NCI-H510A treated with DMSO at 0.1 percent for 48 hours (cell line): ENCODE data around the gene CHFR.
"Not testable (repeated sequence)": the region's sequence is repeated elsewhere in the genome, so short reads cannot be mapped to it uniquely, and the experiment has no call there.

Experiments used
- DNase-seq: peaks from one replicate; lab custom pipeline; 2025; lab: John Stamatoyannopoulos, UW

Gene CHFR

DNA sequence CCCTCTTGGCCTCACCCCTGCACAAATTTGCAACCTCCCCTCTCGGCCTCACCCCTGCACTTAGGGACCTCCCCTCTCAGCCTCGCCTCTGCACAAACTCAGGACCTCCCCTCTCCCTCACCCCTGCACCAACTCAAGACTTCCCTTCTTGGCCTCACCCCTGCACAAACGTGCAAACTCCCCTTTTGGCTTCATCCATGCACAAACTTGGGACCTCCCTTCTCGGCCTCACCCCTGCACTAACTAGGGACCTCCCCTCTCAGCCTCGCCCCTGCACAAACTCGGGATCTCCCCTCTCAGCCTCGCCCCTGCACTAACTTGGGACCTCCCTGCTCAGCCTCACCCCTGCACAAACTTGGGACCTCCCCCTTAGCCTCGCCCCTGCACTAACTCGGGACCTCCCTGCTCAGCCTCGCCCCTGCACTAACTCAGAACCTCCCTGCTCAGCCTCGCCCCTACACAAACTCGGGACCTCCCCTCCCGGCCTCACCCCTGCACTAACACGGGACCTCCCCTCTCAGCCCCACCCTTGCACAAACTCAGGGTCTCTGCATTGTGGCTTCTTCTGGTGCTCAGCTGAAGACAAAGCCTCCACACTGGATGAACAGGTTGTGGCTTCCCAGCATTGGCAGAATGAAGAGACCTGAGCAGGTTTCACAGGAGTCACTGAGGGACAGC lies 47.7 kb downstream of the CHFR start:
- no peak for DNase-seq

DNA sequence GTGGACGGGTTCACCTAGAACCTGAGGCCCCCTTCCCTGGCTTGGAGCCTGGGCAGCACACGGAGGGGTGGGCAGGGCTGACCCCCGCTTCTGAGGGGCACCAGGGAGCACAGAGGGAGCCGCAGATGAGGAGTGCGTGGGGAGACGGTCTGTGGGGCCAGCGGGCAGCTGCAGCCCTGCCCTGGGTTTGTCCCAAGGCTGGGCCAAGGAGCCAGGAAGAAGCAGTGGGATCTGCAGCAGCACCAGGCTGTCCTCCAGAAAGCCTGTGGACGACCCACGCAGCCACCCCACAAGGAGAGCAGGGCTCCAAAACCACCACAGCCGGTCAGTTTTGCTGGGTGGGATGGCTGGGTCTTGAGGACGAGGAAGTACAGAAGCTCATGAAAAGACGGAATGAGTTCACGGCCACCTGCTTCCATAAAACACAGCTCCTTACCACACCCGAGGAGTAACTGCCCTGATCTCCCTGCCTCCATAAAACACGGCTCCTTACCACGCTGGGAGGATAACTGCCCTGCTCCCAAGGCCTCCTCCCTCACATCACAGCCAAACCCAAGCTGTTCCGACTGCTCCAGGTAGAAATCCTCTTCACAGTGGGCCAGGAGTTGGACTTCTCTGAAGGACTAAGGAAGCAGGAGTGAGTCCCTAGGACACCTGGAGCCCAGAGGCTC lies 48.9 kb downstream of the CHFR start:
- DNase-seq = no peak

- no peak for DNase-seq
Measured at GRCh38 chr12:132837693-132838409, 49.6 kb downstream of the CHFR start.

- DNase-seq = no peak
Measured at GRCh38 chr12:132836795-132837331, 50.5 kb downstream of the CHFR start.

DNA sequence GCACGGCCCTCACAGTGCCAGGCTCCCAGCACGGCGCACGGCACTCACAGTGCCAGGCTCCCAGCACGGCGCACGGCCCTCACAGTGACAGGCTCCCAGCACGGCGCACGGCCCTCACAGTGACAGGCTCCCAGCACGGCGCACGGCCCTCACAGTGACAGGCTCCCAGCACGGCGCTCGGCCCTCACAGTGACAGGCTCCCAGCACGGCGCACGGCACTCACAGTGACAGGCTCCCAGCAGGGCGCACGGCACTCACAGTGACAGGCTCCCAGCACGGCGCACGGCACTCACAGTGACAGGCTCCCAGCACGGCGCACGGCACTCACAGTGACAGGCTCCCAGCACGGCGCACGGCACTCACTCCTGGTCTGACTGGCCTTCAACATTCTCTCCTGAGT lies 51.2 kb downstream of the CHFR start:
- not testable (repeated sequence) for DNase-seq

DNA sequence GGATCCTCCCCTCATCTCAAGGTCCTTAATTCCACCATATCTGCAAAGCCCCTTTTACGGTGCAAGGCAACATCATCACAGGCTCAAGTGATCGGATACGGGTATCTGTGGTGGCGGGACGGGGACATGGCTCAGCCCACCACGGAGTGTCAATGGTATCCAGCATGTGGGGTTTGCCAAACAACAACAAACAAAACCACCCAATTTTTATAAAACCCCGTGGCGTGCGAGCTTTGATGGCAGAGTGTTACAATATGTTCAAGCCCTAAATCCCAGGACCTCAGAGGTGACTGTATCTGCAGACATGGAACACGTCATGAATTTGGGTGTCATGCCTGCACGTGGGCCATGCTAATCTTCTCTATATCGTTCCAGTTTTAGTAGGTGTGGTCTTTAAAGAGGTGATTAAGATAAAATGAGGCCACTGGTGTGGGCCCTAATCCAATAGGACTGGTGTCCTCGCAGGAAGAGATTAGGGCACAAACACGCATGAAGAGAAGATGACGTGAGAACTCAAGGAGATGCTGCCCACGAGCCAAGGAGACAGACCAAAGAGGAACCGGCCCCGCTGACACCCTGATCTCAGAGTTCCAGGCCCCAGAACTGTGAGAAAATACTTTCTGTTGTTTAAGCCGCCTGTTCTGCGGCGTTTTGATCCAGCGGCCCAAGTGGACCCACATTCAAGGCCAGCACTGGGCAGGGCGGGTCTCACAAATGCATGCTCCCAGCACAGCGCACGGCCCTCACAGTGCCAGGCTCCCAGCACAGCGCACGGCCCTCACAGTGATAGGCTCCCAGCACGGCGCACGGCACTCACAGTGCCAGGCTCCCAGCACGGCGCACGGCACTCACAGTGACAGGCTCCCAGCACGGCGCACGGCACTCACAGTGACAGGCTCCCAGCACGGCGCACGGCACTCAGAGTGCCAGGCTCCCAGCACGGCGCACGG lies 52.1 kb downstream of the CHFR start:
- no peak for DNase-seq

DNA sequence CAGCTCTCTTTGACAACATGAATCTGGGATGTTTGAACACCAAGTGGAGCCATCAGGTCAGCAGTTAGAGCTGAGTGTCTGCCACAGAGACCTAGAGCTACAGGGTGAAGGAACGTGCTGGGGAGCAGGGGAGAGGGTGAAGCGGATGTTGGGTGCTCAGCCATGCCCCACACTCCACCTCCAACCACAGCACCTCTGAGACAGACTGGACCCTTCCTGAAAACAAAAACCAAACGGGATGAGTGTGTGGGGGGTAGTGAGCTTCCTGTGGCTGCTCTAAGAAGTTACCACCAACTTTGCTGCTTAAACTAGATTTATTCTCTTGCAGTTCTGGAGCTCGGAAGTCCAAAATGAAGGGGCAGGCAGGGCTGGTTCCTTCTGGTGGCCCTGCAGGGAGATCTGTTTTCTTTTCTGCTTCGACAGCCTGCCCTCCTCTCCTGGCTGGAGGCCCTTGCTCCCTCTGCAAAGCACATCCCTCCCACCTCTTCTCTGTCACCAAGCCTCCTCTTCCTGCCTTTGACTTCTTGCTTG lies 53.2 kb downstream of the CHFR start:
- DNase-seq = no peak

GRCh38 chr12:132833341-132833740 lies 54.1 kb downstream of the CHFR start:
- no peak for DNase-seq

DNA sequence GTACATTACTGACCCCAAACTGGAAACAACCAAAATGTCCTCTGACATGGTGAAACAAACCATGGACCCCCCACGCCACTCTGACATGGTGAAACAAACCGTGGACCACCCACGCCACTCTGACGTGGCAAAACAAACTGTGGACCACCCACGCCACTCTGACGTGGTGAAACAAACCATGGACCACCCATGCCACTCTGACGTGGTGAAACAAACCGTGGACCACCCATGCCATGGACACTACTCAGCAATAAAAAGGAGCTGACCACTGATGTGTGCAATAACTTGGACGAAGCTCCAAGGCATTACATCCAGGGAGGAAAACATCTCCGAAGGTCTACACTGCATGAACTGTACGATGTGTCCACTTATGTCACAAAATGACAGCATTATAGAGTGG lies 55.6 kb downstream of the CHFR start:
- DNase-seq = no peak

DNA sequence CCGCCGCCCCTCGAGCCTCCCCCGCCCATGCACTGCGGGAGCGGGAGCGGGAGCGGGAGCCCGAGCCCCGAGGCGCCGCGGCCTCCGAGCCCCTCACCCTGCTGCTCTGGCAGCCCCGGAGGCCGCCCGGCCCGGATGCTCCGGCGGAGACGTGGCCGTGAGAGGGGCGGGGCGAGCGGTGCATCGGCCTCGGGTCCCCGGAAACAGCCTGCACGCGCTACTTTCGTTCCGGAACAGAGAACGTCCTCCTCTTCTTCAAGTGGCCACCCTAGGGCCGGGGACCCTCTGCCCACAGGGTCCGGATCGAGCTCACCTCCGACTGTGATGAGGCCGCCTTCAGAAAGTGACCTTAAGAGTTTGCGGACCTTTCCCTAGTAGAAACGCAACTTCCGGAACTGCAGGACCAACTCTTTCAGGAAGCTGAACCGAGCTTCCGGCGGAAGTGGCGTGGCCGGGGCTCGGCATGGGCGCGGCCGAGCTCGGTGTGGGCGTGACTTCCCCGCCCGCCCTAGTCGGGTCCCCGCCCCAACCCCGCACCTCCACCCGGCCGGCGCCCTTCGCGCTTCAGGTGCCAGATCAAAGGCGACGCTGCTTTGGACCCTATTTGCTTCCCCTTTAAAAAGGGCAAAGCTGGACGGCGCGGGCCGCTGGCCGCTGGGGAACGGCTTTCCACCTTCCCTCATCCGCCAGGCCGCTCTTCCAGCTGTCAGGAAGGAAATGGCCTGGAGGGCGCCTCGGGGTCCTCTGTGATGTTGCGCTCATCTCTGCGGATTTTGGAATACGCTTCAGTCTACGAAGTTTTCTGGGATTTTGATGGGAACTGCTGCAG lies 58.5 kb downstream of the CHFR start, which contains the start of gene GOLGA3:
TSS of gene GOLGA3 (minus strand) at position 164 of the 829 bp plus-strand sequence. CDS start 6,741 bp downstream, outside the sequence.
- DNase-seq = peak; percentile 89

DNA sequence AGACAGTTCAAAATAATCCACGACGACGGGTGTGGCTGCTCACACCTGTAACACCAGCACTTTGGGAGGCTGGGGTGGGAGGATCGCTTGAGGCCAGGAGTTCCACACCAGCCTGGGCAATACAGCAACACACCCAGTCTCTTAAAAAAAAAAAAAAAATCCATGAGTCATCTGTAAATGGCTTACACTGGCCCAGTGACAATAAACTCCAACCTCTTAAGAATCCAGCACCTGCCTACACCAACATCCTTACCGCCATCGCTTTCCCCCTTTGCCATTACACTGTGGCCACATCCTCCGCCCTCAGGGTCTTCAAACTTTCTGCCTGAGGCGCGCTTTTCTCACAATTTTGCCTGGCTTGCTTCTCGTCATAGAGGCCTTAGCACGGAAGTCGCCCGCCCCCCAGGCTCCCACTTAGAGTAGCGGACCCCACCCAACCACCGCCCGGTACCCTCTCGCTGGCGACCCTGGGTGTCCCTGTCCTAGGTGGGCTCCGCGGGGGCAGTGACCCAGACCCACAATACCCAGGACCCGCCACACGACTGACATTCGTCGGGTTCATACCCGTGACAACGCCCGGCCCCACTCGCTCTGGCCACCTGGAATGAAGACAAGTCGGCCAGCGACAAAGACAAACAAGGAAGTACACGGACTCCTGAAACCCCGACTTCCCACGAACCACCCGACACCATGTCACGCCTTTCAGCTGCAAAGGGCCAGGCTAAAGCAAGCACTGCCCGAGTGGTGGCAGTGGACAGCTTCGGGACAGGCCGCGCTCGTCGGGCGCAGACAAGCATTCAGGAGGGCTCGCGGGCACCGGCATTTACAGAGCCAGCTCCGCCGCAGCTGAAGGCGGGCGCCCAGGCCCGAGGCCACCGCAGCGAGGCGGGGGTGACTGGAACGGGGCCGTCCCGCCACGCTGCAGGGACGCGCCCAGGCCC lies 59.4 kb downstream of the CHFR start:
- no peak for DNase-seq

- no peak for DNase-seq
Measured at GRCh38 chr12:132825861-132826260, 61.5 kb downstream of the CHFR start.

- no peak for DNase-seq
Measured at GRCh38 chr12:132825089-132825488, 62.3 kb downstream of the CHFR start.

GRCh38 chr12:132824053-132824452 lies 63.4 kb downstream of the CHFR start:
- no peak for DNase-seq

- DNase-seq = no peak
Measured at GRCh38 chr12:132818562-132818961, 68.8 kb downstream of the CHFR start.

DNA sequence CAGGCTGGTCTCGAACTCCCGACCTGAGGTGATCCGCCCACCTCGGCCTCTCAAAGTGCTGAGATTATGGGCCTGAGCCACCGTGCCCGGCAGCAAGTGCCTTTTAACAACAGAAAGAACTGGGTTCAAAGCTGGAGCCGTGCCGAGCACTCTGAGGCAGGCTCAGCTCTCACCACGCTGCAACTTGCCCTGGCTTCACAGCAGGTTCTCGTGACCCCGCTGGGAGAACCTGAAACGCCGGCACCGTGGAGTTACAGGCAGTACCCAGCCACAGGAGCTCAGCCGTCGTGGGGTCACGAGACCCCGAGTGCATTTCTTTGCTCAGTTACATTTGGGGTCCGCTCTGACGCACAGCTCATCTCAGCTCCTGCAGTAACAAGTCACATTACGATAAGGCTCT lies 73.2 kb downstream of the CHFR start:
- DNase-seq = no peak

- no peak for DNase-seq
Measured at GRCh38 chr12:132813443-132813842, 74.0 kb downstream of the CHFR start.

DNA sequence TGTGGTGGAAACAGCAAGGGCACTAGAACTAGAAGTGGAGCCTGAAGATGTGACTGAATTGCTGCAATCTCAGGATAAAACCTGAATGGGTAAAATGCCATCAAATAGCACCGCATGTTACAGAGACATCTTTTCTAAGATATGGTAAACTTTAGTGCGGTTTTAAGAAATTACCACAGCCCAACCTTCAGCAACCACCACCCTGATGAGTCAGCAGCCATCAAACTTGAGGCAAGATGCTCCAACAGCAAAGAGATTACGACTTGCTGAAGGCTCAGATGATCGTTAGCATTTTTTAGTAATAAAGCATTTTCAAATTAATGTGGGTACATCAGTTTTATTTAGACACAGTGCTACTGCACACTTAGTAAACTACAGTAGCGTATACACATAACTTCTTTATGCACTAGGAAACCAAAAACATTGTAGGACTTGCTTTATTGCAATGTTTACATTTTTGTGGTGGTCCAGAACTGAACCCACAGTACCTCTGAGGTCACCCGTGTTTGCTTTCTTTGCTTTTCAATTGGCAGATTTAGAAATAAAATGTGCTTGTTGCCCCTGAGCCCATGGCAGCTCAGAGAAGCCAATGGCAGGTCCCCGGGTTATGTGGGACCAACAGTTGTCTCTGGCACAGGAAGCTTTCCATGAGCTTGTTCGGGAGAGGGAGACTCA lies 74.6 kb downstream of the CHFR start:
- no peak for DNase-seq

DNA sequence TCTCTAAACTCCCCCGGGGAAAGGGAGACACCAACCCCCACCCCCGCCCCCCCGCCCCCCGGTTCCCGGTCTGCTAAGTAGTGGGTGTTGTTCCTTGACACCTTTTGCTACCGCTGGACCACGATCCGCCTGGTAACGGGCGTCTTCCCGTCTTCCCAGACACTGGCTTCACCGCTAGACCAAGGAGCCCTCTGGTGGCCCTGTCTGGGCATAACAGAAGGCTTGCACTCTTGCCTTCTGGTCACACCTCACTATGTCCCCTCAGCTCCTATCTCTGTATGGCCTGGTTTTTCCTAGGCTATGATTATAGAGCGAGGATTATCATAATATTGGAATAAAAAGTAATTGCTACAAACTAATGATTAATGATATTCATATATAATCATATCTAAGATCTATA lies 78.0 kb downstream of the CHFR start:
- DNase-seq = not testable (repeated sequence)
